ENCODE results near the gene SDCCAG8.

The SDCCAG8 gene

DNA sequence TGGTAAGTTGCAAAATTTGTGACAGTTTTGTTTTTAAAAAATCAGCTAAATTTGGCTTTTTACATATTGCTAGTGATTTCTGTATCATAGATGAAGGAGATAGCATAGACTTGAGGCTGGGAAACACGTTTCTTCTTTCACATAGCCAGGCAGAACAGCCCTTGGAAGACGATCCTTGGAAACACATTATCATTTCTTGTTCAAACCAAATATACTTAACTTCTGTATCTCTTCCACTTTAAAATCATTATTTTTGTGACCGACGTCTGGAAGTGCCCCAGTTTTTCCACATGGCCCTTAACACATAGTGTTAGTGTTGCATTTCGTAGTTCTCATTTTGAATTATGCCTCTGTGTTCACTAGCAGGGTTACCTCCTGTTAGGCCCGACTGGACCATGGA, 193.5 kb downstream of the SDCCAG8 start:
- DNase-seq (ENCODE audit: low read depth in 1 of 2, low spot score in 1 of 2): no peak

- DNase-seq (ENCODE audit: low read depth in 1 of 2, low spot score in 1 of 2): no peak
Measured at GRCh38 chr1:243452092-243452491, 196.3 kb downstream of the SDCCAG8 start.

DNA sequence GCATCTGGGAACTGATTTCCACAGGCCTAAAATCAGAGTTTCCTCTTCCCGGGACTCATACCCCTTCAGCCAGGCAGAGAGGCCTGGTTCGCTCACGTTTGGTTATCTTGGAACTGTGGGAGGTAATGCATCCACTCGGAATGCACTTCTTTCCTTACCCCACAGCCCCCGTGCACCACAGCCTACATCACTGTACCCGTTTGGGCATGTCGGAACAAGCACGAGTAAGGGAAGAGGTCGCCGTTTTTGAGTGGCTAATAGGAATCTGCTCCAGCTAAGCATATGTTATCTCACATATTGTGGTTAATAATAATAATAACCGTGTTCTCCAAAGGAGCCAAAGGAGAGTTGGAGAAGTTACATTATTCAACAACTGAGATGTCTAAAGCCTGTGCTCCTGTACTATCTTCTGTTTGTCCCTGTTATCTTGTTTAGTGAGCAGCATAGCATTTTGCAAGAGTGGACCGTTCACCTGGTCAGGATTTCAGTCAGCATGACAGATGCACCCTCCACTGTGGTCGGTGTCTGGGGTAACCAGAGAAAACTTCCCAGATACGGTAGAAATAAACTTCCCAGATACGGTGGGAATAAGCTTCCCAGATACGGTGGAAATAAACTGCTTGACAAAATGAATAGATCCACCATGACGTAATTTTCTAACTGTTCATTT, 198.6 kb downstream of the SDCCAG8 start:
- DNase-seq (ENCODE audit: low read depth in 1 of 2, low spot score in 1 of 2): no peak

- DNase-seq (ENCODE audit: low read depth in 1 of 2, low spot score in 1 of 2): no peak
Measured at GRCh38 chr1:243455760-243456651, 200.2 kb downstream of the SDCCAG8 start.

GRCh38 chr1:243457363-243457982, 201.6 kb downstream of the SDCCAG8 start:
- DNase-seq (ENCODE audit: low read depth in 1 of 2, low spot score in 1 of 2): no peak

GRCh38 chr1:243459059-243459458, 203.2 kb downstream of the SDCCAG8 start:
- no peak for DNase-seq (ENCODE audit: low read depth in 1 of 2, low spot score in 1 of 2)

- no peak for DNase-seq (ENCODE audit: low read depth in 1 of 2, low spot score in 1 of 2)
Measured at GRCh38 chr1:243461700-243462099, 205.9 kb downstream of the SDCCAG8 start.

DNA sequence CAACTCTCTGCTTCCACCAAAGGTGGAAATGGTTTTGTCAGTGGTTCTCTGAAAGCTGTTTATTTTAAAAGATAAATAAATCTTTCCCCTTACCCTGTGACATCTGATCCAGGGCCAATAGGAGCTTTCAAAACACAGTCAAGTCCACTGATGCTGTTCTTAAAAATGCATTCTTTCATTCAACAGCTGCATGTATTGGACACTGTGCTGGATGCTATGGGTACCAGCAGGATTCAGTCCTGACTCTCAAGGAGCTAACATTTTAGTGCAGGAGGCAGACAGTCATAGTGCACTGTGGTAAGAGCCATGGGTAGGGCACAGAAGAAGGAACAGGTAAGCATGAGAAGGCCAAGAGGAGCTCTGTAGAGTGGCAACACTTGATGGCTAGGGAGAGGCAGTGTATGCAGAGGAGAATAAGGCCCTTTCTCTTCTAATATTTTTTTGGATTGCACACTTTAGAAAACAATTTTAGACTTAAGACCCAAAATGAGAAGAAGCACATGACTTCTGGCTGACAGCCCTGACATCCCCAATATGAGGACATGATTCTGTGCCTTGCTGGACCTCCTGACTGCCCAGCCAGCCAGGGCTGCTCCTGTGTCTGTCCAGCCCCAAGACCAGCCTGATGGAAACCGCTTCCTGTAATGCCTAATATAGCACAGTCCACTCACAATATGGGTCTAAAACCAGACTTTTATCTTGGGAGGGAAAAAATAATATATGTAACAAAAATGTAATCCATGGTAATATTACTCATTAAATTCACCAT, 207.3 kb downstream of the SDCCAG8 start:
- DNase-seq (ENCODE audit: low read depth in 1 of 2, low spot score in 1 of 2): no peak

DNA sequence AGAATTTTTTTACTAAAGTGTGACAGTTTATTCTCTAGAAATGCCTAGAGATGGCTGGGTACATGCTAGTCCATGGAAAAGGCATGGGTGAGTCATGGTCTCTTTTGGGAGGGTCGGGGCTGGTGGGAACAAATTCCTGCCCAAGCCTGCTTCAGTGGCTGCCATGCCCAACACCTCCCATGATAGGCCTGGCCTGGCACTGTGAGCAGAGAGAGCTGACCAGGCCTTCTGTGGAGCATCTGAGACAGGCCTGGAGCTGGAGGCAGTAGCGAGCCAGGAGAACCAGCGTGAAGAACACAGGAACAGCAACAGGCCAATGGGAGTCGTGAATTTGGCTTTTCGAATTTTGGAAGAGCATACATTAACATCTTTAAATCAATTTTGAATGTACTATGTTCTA, 209.2 kb downstream of the SDCCAG8 start:
- no peak for DNase-seq (ENCODE audit: low read depth in 1 of 2, low spot score in 1 of 2)

DNA sequence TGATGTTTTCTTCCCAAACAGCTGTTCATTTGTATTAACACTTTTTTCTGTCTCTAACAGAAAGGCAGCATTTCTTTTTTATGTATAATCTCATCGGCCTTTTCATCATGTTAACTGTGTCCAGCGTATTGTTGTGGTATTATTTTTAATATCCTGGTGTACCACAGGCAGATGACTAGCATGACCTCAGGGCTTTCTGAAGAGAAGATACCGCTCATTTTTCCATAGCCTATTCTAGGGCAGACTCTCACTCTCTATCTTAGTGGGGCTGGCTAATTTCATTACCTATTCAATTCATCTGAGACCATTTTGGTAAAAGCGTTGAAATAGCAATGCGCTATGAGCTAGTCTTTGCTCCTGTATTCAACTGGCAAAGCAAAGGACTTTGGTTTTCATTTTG, 209.9 kb downstream of the SDCCAG8 start:
- no peak for DNase-seq (ENCODE audit: low read depth in 1 of 2, low spot score in 1 of 2)

DNA sequence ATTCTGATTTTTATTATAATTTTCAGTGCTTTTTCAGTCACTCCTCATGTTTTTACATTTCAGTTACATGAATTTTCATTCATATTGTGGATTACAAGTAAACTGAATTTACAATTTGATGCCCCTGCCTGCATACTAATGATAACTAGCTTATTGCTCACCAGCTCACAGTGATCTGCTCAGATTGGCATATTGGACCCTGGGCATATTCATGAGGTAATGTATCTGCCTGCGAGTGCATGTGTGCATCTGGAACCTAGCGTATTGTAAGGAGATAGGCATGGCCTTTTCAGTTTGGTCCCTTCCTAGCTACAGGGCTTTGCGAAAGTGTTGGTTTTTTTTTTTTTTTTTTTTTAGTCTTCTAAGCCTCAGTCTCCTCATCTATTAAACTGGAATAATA, 213.7 kb downstream of the SDCCAG8 start:
- DNase-seq (ENCODE audit: low read depth in 1 of 2, low spot score in 1 of 2): no peak

- no peak for DNase-seq (ENCODE audit: low read depth in 1 of 2, low spot score in 1 of 2)
Measured at GRCh38 chr1:243470502-243470901, 214.7 kb downstream of the SDCCAG8 start.

DNA sequence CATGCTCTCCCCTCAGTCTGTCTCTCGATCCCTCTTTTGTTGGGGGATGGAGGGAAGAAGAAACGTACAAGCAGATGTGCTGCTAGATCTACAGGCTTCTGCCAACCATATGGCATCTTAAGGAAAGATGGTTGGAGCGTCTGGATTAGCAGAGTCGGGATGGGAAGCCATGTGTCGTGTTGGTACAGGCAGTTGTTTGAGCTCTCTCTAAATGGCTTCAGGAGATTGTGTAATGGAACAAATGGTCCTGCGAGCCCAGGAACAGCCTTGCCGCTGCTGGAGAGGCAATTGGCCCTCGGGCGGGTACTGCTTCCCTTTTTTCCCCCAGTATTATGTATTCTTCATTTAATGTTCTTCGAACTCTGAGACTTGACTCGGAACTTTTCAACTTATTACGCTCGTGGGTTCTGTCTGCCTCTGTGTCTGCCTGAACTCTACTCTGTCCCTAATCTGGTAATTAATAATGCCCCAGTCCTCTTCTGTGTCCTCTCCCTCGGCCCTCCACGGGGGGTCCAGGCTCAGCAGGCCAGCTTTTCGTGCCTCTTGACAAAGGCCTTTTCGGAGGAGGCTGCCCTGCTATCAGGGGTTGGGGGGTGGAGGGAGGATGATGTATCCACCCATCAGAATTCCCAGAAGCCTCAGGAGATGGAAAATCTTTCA, 215.3 kb downstream of the SDCCAG8 start:
- DNase-seq (ENCODE audit: low read depth in 1 of 2, low spot score in 1 of 2): no peak

DNA sequence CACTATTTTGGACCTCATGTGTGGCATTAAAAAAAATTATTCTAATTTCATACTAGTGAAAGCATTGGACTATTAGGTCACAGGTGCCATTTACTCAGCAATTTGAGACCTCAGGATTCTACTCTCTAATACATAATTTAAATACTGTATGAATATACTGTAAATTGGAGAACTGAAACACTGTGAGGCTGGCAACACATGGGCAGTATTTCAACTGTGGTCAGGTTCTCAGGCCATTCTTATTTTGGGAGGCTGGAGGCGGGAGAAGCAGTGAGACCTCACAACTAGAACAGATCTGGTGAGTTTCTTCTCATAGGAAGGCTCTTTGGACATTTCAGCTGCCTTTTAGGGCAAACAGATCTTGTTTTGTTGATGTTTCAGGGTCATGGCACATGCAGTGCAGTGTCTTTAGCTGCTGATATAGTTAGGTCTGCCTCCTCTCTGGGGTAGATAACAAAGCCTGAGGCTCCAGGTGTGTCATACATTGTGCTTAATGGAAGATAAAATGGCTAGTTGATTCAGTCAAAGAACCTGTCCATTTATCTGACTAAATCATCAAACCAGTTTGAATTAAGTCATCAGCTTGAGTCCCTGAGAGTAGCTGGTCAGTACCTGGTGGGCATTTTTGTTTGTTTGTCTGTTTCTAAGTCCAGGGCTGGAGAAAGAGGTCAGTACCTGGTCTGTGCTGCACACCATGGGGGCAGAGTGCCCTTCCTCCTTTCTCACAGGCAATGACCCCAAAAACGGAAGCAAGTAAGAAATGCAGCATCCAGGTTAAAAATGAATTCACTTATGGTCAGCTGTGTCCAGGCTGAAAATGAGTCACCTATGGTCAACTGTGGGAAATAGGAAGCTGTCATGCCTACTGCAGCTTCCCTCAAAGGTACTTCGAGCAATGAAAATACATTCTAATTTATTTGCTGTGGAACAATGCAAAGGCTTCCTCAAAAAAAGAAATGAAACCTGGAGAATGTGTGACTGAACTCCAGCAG, 216.2 kb downstream of the SDCCAG8 start:
- no peak for DNase-seq (ENCODE audit: low read depth in 1 of 2, low spot score in 1 of 2)

- DNase-seq (ENCODE audit: low read depth in 1 of 2, low spot score in 1 of 2): no peak
Measured at GRCh38 chr1:243473227-243474135, 217.6 kb downstream of the SDCCAG8 start.

DNA sequence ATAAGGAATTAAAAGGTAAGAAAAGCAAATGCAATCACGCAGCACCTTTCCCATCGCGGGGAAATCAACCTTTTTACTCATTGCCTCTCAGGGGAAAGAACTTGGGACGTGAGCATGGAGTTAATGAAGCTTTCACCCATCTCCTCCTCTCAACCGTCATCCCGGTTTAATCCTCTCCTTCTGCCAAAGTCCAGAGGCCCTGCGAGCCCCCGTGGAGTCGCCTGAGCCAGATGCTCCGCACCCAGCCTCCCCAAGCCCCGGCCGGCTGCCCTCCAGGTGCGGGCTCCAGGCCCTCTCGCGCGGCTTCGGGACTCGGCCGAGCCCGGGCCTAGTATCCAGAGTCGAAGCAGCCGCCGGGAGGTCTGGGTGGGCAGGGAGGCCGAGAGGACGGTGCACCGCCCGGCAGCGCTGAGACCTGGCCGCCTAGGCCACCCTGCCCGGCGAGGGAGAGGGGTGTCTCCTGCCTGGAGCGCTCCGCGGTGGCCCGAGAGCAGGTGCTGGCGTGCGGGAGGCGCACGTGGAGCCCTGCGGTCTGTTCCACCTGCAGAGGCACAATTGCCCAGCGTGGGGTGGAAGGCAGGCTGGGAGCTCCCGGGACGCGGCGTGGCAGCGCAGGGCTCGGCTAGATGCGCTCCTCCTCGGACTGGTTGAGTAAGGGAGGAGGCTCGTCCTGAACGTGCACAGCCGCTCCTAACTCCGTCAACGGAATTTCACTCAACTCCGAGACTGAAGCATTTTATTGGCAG, 218.5 kb downstream of the SDCCAG8 start:
- no peak for DNase-seq (ENCODE audit: low read depth in 1 of 2, low spot score in 1 of 2)

GRCh38 chr1:243474906-243475305, 219.1 kb downstream of the SDCCAG8 start:
- DNase-seq (ENCODE audit: low read depth in 1 of 2, low spot score in 1 of 2): no peak

DNA sequence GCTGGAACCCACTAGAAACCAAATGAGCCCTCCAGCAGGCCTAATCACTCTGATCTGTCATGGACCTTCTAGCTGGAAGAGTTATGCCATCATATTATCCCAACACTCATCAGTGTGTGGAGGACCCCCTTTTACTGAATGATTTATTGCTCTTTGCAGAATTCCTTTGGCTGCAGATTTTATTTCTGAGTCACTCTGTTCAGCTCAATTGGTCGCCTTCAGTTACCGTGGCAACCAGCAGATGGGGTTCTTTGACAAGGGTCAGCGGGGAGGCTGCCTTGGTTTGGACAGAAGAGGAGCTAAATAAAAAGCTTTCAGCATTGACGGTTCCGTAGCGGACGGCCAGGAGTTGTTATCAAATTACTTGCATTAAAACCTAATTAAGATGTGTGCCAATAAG, 220.1 kb downstream of the SDCCAG8 start:
- no peak for DNase-seq (ENCODE audit: low read depth in 1 of 2, low spot score in 1 of 2)
